ENCODE data around the gene LCN15. TPM values are rescaled to one million over a fixed set of nuclear protein-coding genes. Genes with fewer than 3 reads are reported as not detected.
A peak's percentile ranks its signal among the peaks of the same experiment; 100 is the strongest.
"Not testable (repeated sequence)": the region's sequence is repeated elsewhere in the genome, so short reads cannot be mapped to it uniquely, and the experiment has no call there.

The LCN15 gene
- total RNA-seq, 1 experiment from 2014 or later, result not detected

- no peak overlapping the region for H3K4me3 ChIP-seq (ENCODE audit: low read depth, low read length)
- peaks cover 18% of the 10 kb centered on the region for H3K9me3 Mint-ChIP-seq (ENCODE audit: unreplicated experiment)
- no peak overlapping the region for H3K27ac Mint-ChIP-seq (ENCODE audit: unreplicated experiment)
- CTCF ChIA-PET, result no interaction called here
- no peak overlapping the region for H3K4me3 Mint-ChIP-seq (ENCODE audit: unreplicated experiment)
- no peak for DNase-seq
- intact Hi-C loops (cut with micrococcal nuclease; ENCODE audit: unreplicated experiment), result no loop called here
- TF ChIP-seq CTCF (IDR thresholded peaks at IDR 0.05; ENCODE audit: insufficient read depth in 1 of 2, low read depth in 1 of 2, low read length in 1 of 2, severe bottlenecking in 1 of 2, unreplicated experiment in 1 of 2), result no peak
- no peaks in the 10 kb centered on the region for H3K36me3 ChIP-seq (ENCODE audit: control insufficient read depth, insufficient read depth, low read length)
- H3K4me1 Mint-ChIP-seq (ENCODE audit: low read depth, unreplicated experiment), result peaks cover 6% of the 10 kb centered on the region
- no peaks in the 10 kb centered on the region for H3K27me3 ChIP-seq (replicated peaks; ENCODE audit: control insufficient read depth, insufficient read depth, low read length)
- no peaks in the 10 kb centered on the region for H3K27me3 Mint-ChIP-seq (ENCODE audit: insufficient read depth, unreplicated experiment)
- POLR2A ChIA-PET, result no interaction called here
- H3K4me1 ChIP-seq, result no peaks in the 10 kb centered on the region
- peaks cover 13% of the 10 kb centered on the region for H3K9me3 ChIP-seq
- H3K36me3 Mint-ChIP-seq (ENCODE audit: insufficient read depth, unreplicated experiment), result no peaks in the 10 kb centered on the region
- BruUV-seq (replicated peaks), result no TSS peak
These were observed 8.2 kb downstream of the LCN15 start for GRCh38 chr9:136756134-136756438.

GRCh38 chr9:136755302-136756133 is 8.8 kb downstream of the LCN15 start:
- not testable (repeated sequence) for H3K4me3 Mint-ChIP-seq (ENCODE audit: unreplicated experiment); H3K36me3 Mint-ChIP-seq (ENCODE audit: insufficient read depth, unreplicated experiment)
- CTCF ChIA-PET, result interaction anchor here (1.0 to 1.4 kb wide), 2 partner anchors 11 to 22 kb away, joined by 3 to 4 read pairs; no protein-coding TSS in a partner anchor

GRCh38 chr9:136754626-136755301 is 9.6 kb downstream of the LCN15 start:
- POLR2A ChIA-PET, result no interaction called here
- H3K4me1 Mint-ChIP-seq (ENCODE audit: low read depth, unreplicated experiment), result no peaks in the 10 kb centered on the region
- peaks cover 28% of the 10 kb centered on the region for H3K9me3 Mint-ChIP-seq (ENCODE audit: unreplicated experiment)
- Histone ChIP-seq H3K27me3 (replicated peaks; ENCODE audit: control insufficient read depth, insufficient read depth, low read length) (no peaks in the 10 kb centered on the region), H3K36me3 (ENCODE audit: control insufficient read depth, insufficient read depth, low read length) (no peaks in the 10 kb centered on the region), H3K9me3 (peaks cover 13% of the 10 kb centered on the region), H3K4me1 (no peaks in the 10 kb centered on the region), H3K4me3 (ENCODE audit: low read depth, low read length) (no peak overlapping the region)
- H3K27me3 Mint-ChIP-seq (ENCODE audit: insufficient read depth, unreplicated experiment), result no peaks in the 10 kb centered on the region
- CTCF ChIA-PET, result interaction anchor here (0.6 to 1.4 kb wide), 3 partner anchors 10 to 237 kb away, joined by 3 to 4 read pairs (median 4); no protein-coding TSS in a partner anchor
- H3K36me3 Mint-ChIP-seq (ENCODE audit: insufficient read depth, unreplicated experiment), result no peaks in the 10 kb centered on the region
- intact Hi-C loops (cut with micrococcal nuclease; ENCODE audit: unreplicated experiment), result no loop called here
- no peak overlapping the region for H3K4me3 Mint-ChIP-seq (ENCODE audit: unreplicated experiment)
- H3K27ac Mint-ChIP-seq (ENCODE audit: unreplicated experiment), result no peak overlapping the region
- BruUV-seq (replicated peaks), result no TSS peak
- TF ChIP-seq CTCF (IDR thresholded peaks at IDR 0.05; ENCODE audit: insufficient read depth in 1 of 2, low read depth in 1 of 2, low read length in 1 of 2, severe bottlenecking in 1 of 2, unreplicated experiment in 1 of 2), result no peak
- peak in 1 of 2 experiments; percentile 18 for DNase-seq

More at GRCh38 chr9:136755302-136756133, 8.8 kb downstream of the LCN15 start:
- H3K27me3 ChIP-seq (replicated peaks; ENCODE audit: control insufficient read depth, insufficient read depth, low read length); H3K4me3 ChIP-seq (ENCODE audit: low read depth, low read length); H3K4me1 Mint-ChIP-seq (ENCODE audit: low read depth, unreplicated experiment); H3K27ac Mint-ChIP-seq (ENCODE audit: unreplicated experiment); H3K36me3 ChIP-seq (ENCODE audit: control insufficient read depth, insufficient read depth, low read length); intact Hi-C loops (cut with micrococcal nuclease; ENCODE audit: unreplicated experiment); POLR2A ChIA-PET; H3K27me3 Mint-ChIP-seq (ENCODE audit: insufficient read depth, unreplicated experiment); DNase-seq; BruUV-seq (replicated peaks); H3K4me1 ChIP-seq: not testable (repeated sequence)
- H3K9me3 Mint-ChIP-seq (ENCODE audit: unreplicated experiment), result peaks cover 24% of the 10 kb centered on the region
- peaks cover 13% of the 10 kb centered on the region for H3K9me3 ChIP-seq

Data from Caco-2 (cell line).